ELR (cell line): Measurements from ENCODE around the gene RTN4.
"Not testable (repeated sequence)": the region's sequence is repeated elsewhere in the genome, so short reads cannot be mapped to it uniquely, and the experiment has no call there.

Source experiments
- DNase-seq: peaks from one replicate; pipeline ENCODE4 v3.0.0-alpha.2; 2015; ENCODE audit warnings: low read depth

Gene RTN4

GRCh38 chr2:55063713-55064323 lies 13.6 kb upstream of the RTN4 start:
- DNase-seq, result no peak

GRCh38 chr2:55063226-55063625 lies 13.0 kb upstream of the RTN4 start:
- no peak for DNase-seq

GRCh38 chr2:55062754-55063153 lies 12.5 kb upstream of the RTN4 start:
- no peak for DNase-seq

GRCh38 chr2:55061523-55062344 lies 11.5 kb upstream of the RTN4 start:
- no peak for DNase-seq

- no peak for DNase-seq
These were observed 9.5 kb upstream of the RTN4 start for GRCh38 chr2:55059793-55060192.

- no peak for DNase-seq
These were observed 7.2 kb upstream of the RTN4 start for GRCh38 chr2:55057474-55057873.

GRCh38 chr2:55056024-55056521 lies 5.8 kb upstream of the RTN4 start:
- peak; percentile 62 for DNase-seq

GRCh38 chr2:55054106-55054875 lies 4.0 kb upstream of the RTN4 start:
- DNase-seq, result no peak

GRCh38 chr2:55053225-55053624 lies 3.0 kb upstream of the RTN4 start:
- not testable (repeated sequence) for DNase-seq

GRCh38 chr2:55052129-55053061 lies 2.1 kb upstream of the RTN4 start:
- DNase-seq, result peak; percentile 79

GRCh38 chr2:55051026-55051866 lies 995 bp upstream of the RTN4 start:
- DNase-seq, result peak; percentile 100

- DNase-seq, result peak; percentile 34
These were observed 491 bp downstream of the RTN4 start for GRCh38 chr2:55049821-55050099.

GRCh38 chr2:55049043-55049820 lies 1.0 kb downstream of the RTN4 start:
- DNase-seq, result peak; percentile 83

GRCh38 chr2:55048508-55049042 lies 1.7 kb downstream of the RTN4 start:
- DNase-seq, result peak; percentile 66

- DNase-seq, result peak; percentile 72
These were observed 2.5 kb downstream of the RTN4 start for GRCh38 chr2:55047677-55048299.

- DNase-seq, result no peak
These were observed 4.5 kb downstream of the RTN4 start for GRCh38 chr2:55045780-55046179.

GRCh38 chr2:55043841-55044240 lies 6.4 kb downstream of the RTN4 start:
- DNase-seq, result no peak

GRCh38 chr2:55038428-55038827 lies 11.8 kb downstream of the RTN4 start:
- no peak for DNase-seq

- DNase-seq, result no peak
These were observed 14.5 kb downstream of the RTN4 start for GRCh38 chr2:55035716-55036115.
